ENCODE results near the gene CREB3L1. TPM values are rescaled to one million over a fixed set of nuclear protein-coding genes. Genes with fewer than 3 reads are reported as not detected.
A peak's percentile ranks its signal among the peaks of the same experiment; 100 is the strongest.

CREB3L1 gene
- total and polyA plus RNA-seq, 2 experiments from 2014 or later: 22.9 to 275 TPM

DNA sequence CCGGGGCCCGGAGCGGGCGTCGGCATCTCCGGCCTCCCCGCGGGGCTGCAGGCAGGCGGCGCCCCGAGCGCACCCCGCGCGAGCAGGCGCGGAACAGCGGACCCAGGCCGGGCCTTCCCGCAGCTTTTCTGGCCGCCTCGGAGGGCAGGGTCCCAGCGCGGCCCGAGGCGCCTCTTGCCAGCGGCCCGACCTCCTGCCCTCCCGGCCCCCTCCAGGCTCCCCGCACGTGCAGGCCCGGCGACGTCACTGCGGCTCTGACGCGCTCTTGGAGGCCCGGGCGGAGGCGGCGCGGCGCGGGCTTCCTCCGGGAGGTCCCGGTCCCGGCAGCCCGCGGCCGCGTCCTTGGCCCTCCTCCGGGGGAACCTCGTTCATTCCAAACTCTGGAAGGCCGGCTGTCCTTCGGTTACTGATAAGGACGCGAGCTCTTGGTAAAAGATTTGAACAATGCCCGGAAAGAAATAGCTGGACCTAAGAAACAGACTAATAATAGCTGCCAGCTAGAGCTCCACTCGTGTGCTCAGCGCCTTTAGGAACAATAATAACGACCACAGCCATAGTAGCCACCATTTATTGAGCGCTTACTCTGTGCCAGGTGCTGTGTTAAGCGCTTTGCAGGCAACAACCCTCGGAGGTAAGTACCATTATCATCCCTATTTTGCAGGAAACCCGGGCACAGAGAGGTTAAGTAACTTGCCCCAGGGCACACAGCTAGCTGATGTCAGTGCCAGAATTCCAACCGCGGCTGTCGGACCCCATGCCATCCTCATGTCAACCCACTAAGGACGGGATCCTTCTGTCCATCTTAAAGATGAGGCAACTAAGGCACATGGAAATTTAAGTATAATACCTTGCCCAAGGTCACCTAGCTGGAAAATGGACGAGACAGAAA is 39.1 kb upstream of the CREB3L1 start:
- Histone ChIP-seq H3K9me3 (ENCODE audit: low read depth) (no peaks in the 10 kb centered on the region), H3K4me3 (peak overlapping the region; percentile 41), H3K9me2 (replicated peaks; ENCODE audit: insufficient read depth) (no peaks in the 10 kb centered on the region), H3K4me2 (peak overlapping the region; percentile 89), H4K20me1 (ENCODE audit: insufficient read depth, poor library complexity, severe bottlenecking) (no peaks in the 10 kb centered on the region), H3K36me3 (replicated peaks; ENCODE audit: insufficient read depth, low read depth) (no peaks in the 10 kb centered on the region), H3K79me2 (no peaks in the 10 kb centered on the region), H2AFZ (peak overlapping the region; percentile 85), H3K27ac (peak overlapping the region; percentile 66), H3K27me3 (no peaks in the 10 kb centered on the region), H3K4me1 (ENCODE audit: insufficient read depth) (peaks cover 30% of the 10 kb centered on the region)
- TF ChIP-seq EZH2phosphoT487 (IDR thresholded peaks at IDR 0.05; ENCODE audit: low read depth, severe bottlenecking, unreplicated experiment) (no peak), EZH2 (IDR thresholded peaks at IDR 0.05; ENCODE audit: borderline replicate concordance) (no peak)
- TF ChIP-seq, protein P1, sequence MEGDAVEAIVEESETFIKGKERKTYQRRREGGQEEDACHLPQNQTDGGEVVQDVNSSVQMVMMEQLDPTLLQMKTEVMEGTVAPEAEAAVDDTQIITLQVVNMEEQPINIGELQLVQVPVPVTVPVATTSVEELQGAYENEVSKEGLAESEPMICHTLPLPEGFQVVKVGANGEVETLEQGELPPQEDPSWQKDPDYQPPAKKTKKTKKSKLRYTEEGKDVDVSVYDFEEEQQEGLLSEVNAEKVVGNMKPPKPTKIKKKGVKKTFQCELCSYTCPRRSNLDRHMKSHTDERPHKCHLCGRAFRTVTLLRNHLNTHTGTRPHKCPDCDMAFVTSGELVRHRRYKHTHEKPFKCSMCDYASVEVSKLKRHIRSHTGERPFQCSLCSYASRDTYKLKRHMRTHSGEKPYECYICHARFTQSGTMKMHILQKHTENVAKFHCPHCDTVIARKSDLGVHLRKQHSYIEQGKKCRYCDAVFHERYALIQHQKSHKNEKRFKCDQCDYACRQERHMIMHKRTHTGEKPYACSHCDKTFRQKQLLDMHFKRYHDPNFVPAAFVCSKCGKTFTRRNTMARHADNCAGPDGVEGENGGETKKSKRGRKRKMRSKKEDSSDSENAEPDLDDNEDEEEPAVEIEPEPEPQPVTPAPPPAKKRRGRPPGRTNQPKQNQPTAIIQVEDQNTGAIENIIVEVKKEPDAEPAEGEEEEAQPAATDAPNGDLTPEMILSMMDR (IDR thresholded peaks at IDR 0.05; ENCODE audit: poor library complexity): no peak
- DNase-seq (ENCODE audit: low spot score): peak; percentile 81
- 4% methylated on average over 37 of the region's 70 CpGs for WGBS (ENCODE audit: low lambda C conversion rate, missing lambda C conversion rate)

DNA sequence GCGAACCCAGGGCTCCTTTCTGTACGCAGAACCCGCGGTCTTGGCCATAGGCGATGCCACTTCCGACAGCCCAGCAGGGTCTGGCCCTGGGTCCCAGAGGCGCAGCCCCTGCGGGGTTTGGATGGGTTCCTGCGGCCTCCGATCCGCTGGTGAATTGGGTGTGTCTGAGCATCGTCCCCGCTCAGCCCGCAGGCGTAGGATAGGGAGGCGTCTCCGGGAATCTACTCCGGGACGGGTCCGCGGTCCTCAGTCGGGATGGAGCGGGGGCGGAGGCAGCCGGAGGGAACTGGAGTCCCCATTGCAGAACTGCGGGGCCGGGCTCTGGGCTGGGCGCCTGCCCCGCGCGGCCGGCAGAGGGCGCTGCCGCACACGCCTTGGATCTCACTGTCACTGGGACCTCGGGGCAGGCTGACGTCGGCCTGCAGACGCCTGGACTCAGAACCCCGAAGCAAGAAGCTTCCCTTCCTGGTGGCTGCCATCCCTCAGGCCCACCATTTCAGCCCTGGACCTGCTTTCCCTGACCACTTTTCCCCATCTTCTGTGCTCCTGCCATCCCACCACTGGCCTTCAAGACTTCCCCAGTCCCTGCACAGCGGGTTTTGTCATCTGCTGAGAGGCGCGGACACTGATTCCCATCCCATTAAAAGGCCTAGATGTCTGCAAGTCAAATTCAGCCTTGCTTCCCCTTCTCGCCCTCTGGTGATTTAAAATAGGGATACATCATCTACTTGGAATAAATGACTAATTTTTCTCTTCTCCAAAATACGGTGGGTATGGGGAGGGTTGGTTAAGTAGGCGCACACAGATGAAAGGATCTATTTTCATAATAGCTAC is 38.3 kb upstream of the CREB3L1 start:
- Histone ChIP-seq H3K27me3 (no peaks in the 10 kb centered on the region), H3K36me3 (replicated peaks; ENCODE audit: insufficient read depth, low read depth) (no peaks in the 10 kb centered on the region), H3K9me3 (ENCODE audit: low read depth) (no peaks in the 10 kb centered on the region), H3K27ac (peak overlapping the region; percentile 83), H3K4me1 (ENCODE audit: insufficient read depth) (peaks cover 36% of the 10 kb centered on the region), H3K79me2 (no peaks in the 10 kb centered on the region), H3K4me2 (peak overlapping the region; percentile 89), H4K20me1 (ENCODE audit: insufficient read depth, poor library complexity, severe bottlenecking) (no peaks in the 10 kb centered on the region), H3K9me2 (replicated peaks; ENCODE audit: insufficient read depth) (no peaks in the 10 kb centered on the region), H2AFZ (peak overlapping the region; percentile 50), H3K4me3 (no peak overlapping the region)
- DNase-seq (ENCODE audit: low spot score): peak; percentile 91
- TF ChIP-seq EZH2phosphoT487 (IDR thresholded peaks at IDR 0.05; ENCODE audit: low read depth, severe bottlenecking, unreplicated experiment) (no peak), EZH2 (IDR thresholded peaks at IDR 0.05; ENCODE audit: borderline replicate concordance) (no peak)
- TF ChIP-seq, protein P1 (IDR thresholded peaks at IDR 0.05; ENCODE audit: poor library complexity): peak; percentile 97
- WGBS (ENCODE audit: low lambda C conversion rate, missing lambda C conversion rate): 12% methylated on average over 46 of the region's 46 CpGs

DNA sequence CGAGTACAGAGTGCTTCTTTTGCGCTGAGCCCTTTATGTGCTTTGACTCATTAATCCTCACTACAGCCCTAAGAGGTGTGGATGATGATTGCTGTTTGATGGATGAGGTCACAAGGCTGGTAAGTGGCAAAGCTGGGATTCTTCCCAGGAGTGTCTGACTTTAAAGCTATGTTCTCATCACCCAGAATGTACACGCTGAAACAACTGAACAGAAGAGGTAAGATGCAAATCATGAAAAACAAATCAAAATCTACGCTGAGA is 37.7 kb upstream of the CREB3L1 start:
- peak overlapping the region; percentile 89 for H3K4me2 ChIP-seq
- WGBS (ENCODE audit: low lambda C conversion rate, missing lambda C conversion rate): 60% methylated on average over 4 of the region's 4 CpGs
- H2AFZ ChIP-seq: no peak overlapping the region
- no peaks in the 10 kb centered on the region for H3K36me3 ChIP-seq (replicated peaks; ENCODE audit: insufficient read depth, low read depth)
- H3K4me1 ChIP-seq (ENCODE audit: insufficient read depth): peaks cover 37% of the 10 kb centered on the region
- TF ChIP-seq EZH2 (IDR thresholded peaks at IDR 0.05; ENCODE audit: borderline replicate concordance) (no peak), EZH2phosphoT487 (IDR thresholded peaks at IDR 0.05; ENCODE audit: low read depth, severe bottlenecking, unreplicated experiment) (no peak)
- TF ChIP-seq, protein P1 (IDR thresholded peaks at IDR 0.05; ENCODE audit: poor library complexity): no peak
- H3K9me3 ChIP-seq (ENCODE audit: low read depth): no peaks in the 10 kb centered on the region
- no peaks in the 10 kb centered on the region for H3K27me3 ChIP-seq
- peak overlapping the region; percentile 83 for H3K27ac ChIP-seq
- no peaks in the 10 kb centered on the region for H3K9me2 ChIP-seq (replicated peaks; ENCODE audit: insufficient read depth)
- H4K20me1 ChIP-seq (ENCODE audit: insufficient read depth, poor library complexity, severe bottlenecking): no peaks in the 10 kb centered on the region
- H3K4me3 ChIP-seq: no peak overlapping the region
- DNase-seq (ENCODE audit: low spot score): peak; percentile 31
- no peaks in the 10 kb centered on the region for H3K79me2 ChIP-seq
